H7 (cell line): Measurements from ENCODE around the gene TBX10. TPM values are rescaled to one million over a fixed set of nuclear protein-coding genes. Genes with fewer than 3 reads are reported as not detected.
A peak's percentile ranks its signal among the peaks of the same experiment; 100 is the strongest.
"Not testable (repeated sequence)": the region's sequence is repeated elsewhere in the genome, so short reads cannot be mapped to it uniquely, and the experiment has no call there.

Experiments used
- DNase-seq: peaks from one replicate; pipeline ENCODE4 v3.0.0; 2012
- H3K27me3 ChIP-seq: 2 replicates; pipeline ENCODE4 v1.6.0; 2011; ENCODE audit warnings: mild to moderate bottlenecking, low read length; ENCODE audit not compliant: control insufficient read depth, insufficient read depth
- H3K36me3 ChIP-seq: replicated peaks from 2 replicates; pipeline ENCODE4 v1.5.1; 2011; ENCODE audit warnings: low read length; ENCODE audit not compliant: control insufficient read depth, insufficient read depth
- H3K4me3 ChIP-seq: 2 replicates; pipeline ENCODE4 v1.5.1; 2011; ENCODE audit warnings: low read depth, mild to moderate bottlenecking, control low read depth, low read length, moderate library complexity; ENCODE audit not compliant: insufficient read depth
- total RNA-seq: library from RNA; depleted of rRNA; stranded (reverse); fragments of >200 nt; shearing (Covaris generic); gene quantifications from 2 replicates; pipeline ENCODE4 v1.2.3, GENCODE V29; 2014

The TBX10 gene
- total RNA-seq, 1 experiment from 2014 or later: not detected

DNA sequence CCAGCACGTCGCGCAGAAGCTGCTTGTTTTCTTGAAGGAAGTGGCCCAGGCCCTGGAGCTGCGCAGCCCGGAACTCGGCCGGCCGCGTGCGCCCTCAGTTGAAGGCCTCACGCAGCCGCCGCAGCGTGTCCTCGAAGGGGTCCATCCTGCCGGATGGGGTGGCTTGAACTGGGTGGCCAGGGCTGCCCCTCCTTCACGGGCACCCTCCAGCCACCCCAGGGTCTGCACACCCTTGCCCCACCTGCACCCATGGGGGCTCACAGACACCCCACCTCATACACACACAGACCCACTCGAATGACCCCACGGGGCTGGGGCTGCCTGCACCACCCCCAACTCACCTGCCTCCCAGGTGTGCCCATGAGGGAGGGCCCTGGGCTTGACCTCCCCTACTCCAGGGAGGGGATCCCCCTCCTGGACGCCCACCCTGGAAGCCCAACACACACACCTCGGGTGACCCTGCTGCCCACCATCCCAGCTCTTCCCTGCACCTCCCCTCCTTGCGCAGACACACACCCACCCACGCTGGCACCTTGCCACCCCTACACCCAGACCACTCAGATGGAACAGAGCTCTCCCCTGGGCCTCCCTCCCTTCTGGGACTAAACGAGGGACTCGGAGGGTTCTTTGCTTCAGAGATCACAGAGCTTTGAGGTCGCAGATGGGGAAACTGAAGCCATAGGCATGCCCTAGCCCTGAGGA lies 28.1 kb upstream of the TBX10 start:
- peak; percentile 52 for DNase-seq
- no peaks in the 10 kb centered on the region for H3K27me3 ChIP-seq
- H3K4me3 ChIP-seq: no peak overlapping the region
- no peaks in the 10 kb centered on the region for H3K36me3 ChIP-seq

DNA sequence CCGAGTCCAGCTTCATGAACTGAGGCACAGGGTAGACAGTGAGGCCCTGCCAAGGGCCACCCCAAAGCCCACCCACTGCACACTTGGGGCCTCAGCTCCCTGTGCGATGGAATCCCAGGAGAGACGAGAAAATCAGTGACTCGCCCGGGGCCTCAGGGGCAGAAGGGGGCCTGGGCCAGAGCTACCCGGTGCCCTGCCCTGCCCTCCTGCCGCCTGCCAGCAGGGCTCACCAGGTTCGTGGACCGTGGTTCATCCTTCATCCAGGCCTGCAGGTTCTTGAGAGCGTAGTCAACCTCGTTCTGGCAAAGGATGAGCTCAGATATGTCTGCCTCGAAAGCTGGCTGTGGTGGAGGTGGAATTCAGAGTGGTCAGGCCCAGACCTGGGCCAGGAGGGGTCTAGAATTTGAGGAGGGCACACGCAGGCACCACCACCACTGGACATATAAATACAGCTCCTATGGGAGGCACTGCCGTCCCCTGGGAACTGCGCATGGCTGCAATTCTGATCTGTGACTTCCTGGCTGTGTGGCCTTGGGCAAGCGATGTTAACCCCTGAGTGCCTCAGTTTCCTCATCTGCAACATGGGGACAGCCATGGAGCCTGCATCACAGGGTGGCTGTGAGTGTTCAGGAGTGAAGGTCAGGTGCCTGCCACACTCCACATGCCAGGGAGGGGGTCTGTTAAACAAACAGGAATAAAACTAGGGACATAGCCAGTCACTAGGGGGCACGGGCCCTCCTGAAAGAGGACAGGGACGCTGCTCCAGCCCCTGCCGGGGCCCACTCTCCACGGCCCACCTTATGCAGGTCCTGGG lies 27.3 kb upstream of the TBX10 start:
- Histone ChIP-seq H3K36me3 (no peaks in the 10 kb centered on the region), H3K27me3 (no peaks in the 10 kb centered on the region), H3K4me3 (no peak overlapping the region)
- no peak for DNase-seq

DNA sequence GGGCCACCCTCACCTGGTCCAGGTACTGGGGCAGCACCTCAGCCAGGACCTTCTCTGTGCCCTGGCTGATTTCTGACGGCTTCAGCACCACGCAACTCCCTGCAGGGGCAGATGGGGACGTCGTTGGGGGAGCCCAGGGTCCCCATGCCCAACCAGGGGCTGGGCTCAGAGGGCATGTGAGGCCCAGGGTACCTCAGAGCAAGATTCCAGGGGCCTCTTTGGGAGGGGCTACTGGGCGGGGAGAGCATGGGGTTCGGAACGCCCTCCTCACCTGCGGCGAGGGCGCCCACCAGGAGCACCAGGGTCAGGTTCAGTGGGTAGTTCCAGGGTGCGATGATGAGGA lies 26.7 kb upstream of the TBX10 start:
- H3K27me3 ChIP-seq: no peaks in the 10 kb centered on the region
- DNase-seq: peak; percentile 47

DNA sequence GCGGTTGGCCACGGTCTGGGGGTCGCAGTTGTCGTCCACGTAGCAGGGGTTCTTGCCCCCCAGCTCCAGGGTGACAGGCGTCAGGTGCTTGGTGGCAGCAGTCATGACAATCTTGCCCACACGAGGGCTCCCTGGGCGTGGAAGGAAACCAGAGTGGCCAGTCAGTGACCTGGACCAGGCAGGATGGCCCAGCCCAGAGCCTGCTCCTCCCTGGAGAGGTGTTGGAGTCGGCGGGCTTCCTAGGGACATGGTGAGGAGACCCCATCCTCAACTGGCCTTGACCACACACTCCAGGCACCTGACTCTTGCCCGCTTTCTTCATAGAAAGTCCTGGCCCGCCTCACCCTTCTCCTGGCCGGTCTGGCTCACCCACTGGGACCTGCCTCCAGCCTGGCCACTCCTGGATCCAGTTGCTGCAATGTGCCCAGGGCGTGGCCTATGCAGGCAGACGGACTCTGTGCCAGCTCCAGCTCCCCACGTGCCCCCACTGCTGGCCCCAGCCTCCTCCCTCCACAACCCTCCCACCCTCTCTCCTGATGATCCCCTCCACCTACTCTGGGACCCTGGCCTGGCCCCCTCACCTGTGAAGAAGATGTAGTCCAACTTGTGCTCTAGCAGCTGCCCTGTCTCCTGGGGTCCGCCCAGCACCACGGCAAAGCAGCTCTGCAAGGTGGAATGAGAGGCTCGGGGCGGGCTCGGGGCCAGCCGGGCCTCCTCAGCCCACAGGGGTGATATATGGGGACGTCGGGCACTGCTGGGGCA lies 26.2 kb upstream of the TBX10 start:
- Histone ChIP-seq H3K4me3 (no peak overlapping the region), H3K36me3 (no peaks in the 10 kb centered on the region), H3K27me3 (no peaks in the 10 kb centered on the region)
- DNase-seq: peak; percentile 64

More for the DNA sequence above, 26.7 kb upstream of the TBX10 start:
- H3K36me3 ChIP-seq: no peaks in the 10 kb centered on the region
- H3K4me3 ChIP-seq: no peak overlapping the region

DNA sequence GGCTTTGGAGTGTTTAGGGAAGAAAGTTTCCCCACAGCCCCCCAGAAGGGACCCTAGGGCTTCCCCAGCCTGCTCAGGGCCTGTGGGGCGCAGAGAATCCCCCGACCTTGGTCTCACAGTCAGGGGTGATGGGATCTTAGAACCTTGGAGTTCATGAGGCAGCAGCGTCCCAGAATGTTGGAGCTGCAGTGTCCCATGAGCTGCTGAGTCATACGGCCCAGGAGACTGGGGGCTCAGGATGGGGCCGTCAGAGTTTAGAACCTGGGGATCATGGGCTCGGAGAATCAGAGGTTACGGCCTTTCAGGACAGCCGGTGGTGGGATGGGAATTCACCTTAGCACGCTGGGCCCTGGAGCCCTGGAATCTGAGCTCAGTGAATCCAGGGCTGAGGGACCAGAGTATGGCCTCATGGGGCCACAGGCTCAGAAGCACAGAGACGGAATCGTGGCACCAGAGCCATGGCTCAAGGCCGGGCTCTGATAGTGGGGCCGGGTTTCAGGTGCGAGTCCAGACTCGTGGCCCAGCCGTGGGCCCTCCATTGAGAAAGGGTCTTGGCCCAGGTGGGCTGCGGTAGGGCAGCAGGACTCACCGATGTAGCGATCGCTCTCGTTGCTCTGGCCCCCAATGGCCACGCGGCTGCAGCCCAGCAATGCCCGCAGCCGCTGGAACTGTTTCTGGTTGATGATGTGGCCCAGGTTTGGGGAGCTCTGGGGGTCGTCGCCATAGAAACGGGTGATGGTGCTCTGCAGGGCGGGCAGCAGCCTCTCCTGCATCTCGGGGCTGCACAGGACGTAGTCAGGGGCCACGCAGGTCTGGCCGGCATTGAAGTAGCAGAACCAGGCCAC lies 25.4 kb upstream of the TBX10 start:
- H3K36me3 ChIP-seq: no peaks in the 10 kb centered on the region
- no peak overlapping the region for H3K4me3 ChIP-seq
- DNase-seq: peak; percentile 41
- H3K27me3 ChIP-seq: no peaks in the 10 kb centered on the region

DNA sequence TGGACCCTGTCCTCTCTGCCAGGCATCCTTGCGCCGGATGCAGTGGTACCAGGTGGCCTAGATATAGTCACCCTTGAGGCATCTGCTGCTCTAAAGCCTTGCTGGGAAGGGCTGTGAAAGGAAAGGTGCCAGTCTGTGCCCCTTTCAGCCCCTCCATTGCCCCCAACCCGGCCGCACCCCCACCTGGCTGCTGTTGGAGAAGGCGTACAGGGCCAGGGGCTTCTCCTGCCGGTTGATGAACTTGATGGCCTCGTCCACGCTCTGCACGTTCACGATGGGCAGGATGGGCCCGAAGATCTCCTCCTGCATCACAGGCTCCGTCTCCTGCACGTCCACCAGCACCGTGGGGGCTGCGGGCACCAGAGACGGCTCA lies 24.6 kb upstream of the TBX10 start:
- no peaks in the 10 kb centered on the region for H3K27me3 ChIP-seq
- H3K4me3 ChIP-seq: no peak overlapping the region
- H3K36me3 ChIP-seq: no peaks in the 10 kb centered on the region
- peak; percentile 28 for DNase-seq

DNA sequence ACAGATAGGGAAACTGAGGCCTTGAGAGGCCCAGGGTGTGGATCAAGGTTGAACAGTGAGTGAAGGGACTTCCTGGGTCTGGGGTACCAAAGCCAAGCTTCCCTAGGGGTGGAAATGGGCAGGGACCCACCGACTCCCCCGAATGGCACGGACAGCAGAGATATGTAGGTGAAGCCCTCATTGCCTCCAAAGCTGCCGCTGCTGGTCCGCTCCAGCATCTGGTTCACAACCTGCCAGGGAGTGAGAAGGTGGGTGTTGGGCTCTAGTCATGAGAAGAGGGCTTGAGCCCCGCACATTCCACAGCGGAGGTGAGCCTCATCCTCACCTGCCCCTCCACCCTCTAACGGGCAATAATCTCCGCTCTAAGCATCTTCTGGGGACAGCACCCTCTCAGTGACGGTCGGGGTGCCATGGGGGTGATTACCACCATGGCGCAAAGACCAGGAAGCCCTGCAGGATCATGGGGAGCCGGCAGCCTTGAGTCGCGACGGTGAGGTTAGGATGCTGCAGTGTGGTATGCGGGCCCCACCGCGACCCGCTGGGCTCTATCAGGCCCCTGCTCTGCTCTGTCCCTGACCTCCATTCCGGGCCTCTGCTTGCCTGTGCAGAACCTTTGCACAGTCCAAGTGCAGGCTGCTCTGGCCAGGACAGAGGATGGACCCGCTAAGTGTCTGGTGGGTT lies 24.1 kb upstream of the TBX10 start:
- H3K27me3 ChIP-seq: no peaks in the 10 kb centered on the region
- peak; percentile 35 for DNase-seq
- H3K4me3 ChIP-seq: no peak overlapping the region
- no peaks in the 10 kb centered on the region for H3K36me3 ChIP-seq

DNA sequence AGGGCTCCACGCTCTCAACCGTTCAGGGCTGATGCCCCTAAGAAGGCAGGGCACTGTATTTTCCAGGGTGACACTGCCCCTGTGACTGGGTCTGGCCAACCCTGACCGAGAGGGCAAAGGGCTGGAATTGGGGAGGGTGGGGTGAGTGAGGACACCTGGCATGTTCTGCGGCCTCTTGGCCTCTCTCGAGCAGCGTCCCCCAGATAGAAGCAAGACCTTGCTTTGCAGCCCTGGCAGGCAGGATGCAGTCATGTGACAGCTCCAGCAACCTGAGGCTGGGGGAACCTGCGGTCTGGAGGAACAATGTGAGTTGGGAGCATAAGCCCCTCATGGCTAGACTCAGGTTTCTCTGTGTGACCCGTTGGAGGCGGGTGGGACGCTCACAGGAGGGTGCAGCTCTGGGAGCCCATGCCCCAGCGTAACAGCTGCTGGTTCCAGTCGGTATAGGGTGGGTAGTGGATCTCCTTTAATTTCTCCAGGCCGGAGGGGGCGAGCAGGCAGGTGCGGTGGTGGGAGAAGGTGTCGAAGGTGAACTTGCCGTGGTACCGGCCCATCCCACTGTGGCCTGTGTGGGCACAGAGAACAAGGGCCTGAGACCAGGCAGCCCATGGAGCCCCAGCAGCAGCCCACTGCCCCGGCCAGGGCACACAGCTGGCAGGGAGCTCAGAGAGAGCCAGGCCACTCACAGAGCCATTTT lies 23.4 kb upstream of the TBX10 start:
- peak; percentile 28 for DNase-seq
- H3K4me3 ChIP-seq: no peak overlapping the region
- no peaks in the 10 kb centered on the region for H3K36me3 ChIP-seq
- H3K27me3 ChIP-seq: no peaks in the 10 kb centered on the region

DNA sequence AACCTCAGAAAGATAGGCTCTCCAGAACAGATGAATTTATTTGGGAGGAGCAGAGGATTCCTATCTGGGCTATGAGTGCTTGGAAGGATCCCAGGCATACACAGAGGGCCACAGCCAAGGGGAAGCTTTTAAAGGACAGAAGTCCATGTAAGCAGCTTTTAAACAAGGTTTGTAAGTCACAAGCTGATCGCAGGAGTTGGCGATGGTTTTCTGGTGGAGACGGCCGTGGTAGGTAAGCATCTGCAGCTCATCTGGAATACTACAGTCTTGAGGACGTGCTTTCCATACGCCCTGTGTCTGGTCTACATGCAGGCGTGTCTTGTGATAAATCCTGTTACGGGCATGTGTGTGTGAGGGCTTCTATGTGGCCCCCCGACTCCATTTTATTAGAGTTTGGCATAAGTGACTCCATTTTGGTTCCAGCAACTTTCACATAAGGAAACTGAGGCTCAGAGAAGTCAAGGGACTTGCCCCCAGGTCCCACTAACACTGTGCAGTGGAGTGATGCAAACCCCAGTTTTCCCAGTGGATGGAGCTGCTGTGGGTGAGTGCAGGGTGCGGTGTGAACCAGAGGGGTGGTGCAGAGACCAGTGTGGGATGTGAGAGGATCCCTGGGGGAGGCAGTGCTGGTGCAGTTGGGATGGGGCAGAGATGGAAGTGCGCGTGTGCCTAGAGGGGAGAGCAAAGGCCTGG lies 22.7 kb upstream of the TBX10 start:
- Histone ChIP-seq H3K36me3 (no peaks in the 10 kb centered on the region), H3K4me3 (no peak overlapping the region), H3K27me3 (no peaks in the 10 kb centered on the region)
- no peak for DNase-seq

DNA sequence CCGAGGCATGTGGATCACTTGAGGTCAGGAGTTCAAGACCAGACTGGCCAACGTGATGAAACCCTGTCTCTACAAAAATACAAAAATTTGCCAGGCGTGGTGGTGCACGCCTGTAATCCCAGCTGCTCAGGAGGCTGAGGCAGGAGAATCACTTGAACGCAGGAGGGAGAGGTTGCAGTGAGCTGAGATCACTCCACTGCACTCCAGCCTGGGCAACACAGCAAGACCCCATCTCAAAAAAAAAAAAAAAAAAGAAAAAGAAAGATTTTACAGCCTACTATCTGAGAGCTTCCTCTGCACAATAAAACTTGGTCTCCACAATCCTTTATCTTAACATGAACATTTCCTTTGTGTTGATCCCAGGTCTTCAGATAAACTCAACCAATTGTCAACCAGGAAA lies 21.2 kb upstream of the TBX10 start:
- H3K27me3 ChIP-seq, H3K36me3 ChIP-seq, DNase-seq, H3K4me3 ChIP-seq: not testable (repeated sequence)

DNA sequence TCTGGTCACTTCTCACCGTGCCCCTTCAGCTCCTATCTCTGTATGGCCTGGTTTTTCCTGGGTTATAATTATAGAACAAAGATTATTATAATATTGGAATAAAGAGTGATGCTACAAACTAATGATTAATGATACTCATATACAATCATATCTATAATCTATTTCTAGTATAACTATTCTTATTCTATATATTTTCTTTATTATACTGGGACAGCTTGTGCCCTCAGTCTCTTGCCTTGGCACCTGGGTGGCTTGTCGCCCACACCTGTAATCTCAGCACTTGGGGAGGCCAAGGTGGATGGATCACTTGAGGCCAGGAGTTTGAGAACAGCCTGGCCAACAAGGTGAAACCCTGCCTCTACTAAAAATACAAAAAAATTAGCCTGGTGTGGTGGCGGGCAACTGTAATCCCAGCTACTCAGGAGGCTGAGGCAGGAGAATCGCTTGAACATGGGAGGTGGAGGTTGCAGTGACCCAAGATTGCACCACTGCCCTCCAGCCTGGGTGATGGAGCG lies 20.1 kb upstream of the TBX10 start:
- not testable (repeated sequence) for H3K4me3 ChIP-seq, H3K36me3 ChIP-seq, H3K27me3 ChIP-seq, DNase-seq

DNA sequence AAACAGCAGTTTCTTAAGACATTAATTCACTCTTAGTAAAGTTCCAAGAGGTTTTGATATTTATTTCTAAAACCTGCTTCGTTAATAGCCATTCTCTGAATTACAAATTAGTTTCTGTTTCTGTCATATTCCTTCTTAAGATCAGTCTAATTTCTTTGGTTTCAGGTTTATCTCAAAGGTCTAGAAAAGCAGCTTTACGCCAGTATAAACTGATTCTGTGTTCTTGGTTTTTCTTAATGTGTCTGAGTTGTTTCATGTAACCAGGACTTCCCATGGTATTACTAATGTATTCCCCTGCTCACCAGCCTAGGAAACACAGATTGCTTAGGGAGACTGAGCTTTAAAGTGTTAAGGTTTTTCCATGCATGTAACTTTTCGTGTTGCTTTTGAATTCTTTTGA lies 17.7 kb upstream of the TBX10 start:
- no peak for DNase-seq

More for the DNA sequence above, 17.7 kb upstream of the TBX10 start:
- H3K36me3 ChIP-seq: no peaks in the 10 kb centered on the region
- H3K4me3 ChIP-seq: no peak overlapping the region
- H3K27me3 ChIP-seq: no peaks in the 10 kb centered on the region
